Gastroesophageal sphincter (tissue), 3 donors: Measurements from ENCODE around the gene SLIT3.
"Not testable (repeated sequence)": the region's sequence is repeated elsewhere in the genome, so short reads cannot be mapped to it uniquely, and the experiment has no call there.

Experiments used
- CTCF ChIP-seq, 4 experiments: fragments of 200-600 bp in 2 of 4; fragments of 450-650 bp in 2 of 4; sonication (generic) in 1 of 4; IDR thresholded peaks; one replicate each; pipeline ENCODE4 v1.5.1; 2017 to 2019; ENCODE audit warnings: antibody characterized with exemption in 4 of 4, mild to moderate bottlenecking in 2 of 4, moderate library complexity in 2 of 4
- EP300 ChIP-seq: sonication (generic); formaldehyde crosslinking; IDR thresholded peaks from one replicate; pipeline ENCODE4 v1.6.1; 2017; ENCODE audit warnings: antibody characterized with exemption, mild to moderate bottlenecking
- POLR2A ChIP-seq, 2 donors: fragments of 450-650 bp; IDR thresholded peaks; one replicate each; pipeline ENCODE4 v1.6.1; 2017; ENCODE audit warnings: antibody characterized with exemption in 2 of 2, mild to moderate bottlenecking in 2 of 2, moderate library complexity in 1 of 2

GRCh38 chr5:168638846-168639245, 662.1 kb downstream of the SLIT3 start:
- TF ChIP-seq CTCF (IDR thresholded peaks at IDR 0.05); POLR2A (IDR thresholded peaks at IDR 0.05); EP300: not testable (repeated sequence)
